PC-3 (cell line): ENCODE measurements around the gene PAWR. TPM values are rescaled to one million over a fixed set of nuclear protein-coding genes. Genes with fewer than 3 reads are reported as not detected.
A peak's percentile ranks its signal among the peaks of the same experiment; 100 is the strongest.

Source experiments
- ATAC-seq: fragments of 200-7000 bp; cut with Tn5 transposase; 2 replicates; pipeline ENCODE4 v1.9.1; 2020; ENCODE audit warnings: mild to moderate bottlenecking, moderate library complexity
- BruUV-seq: library from RNA; stranded (reverse); fragments of 400-500 nt; replicated peaks from 2 replicates; lab custom pipeline; 2021; lab: Mats Ljungman, UMichigan
- CTCF ChIA-PET: fragments of 300-600 bp; sonication (Branson Sonifier 250); formaldehyde crosslinking; loops from one replicate; lab custom pipeline; 2022; ENCODE audit warnings: antibody characterized with exemption; lab: Charles Lee
- POLR2A ChIA-PET: fragments of 300-600 bp; sonication (Branson Sonifier 250); formaldehyde crosslinking; loops from one replicate; lab custom pipeline; 2022; ENCODE audit warnings: antibody characterized with exemption; ENCODE audit not compliant: unreplicated experiment; lab: Charles Lee
- DNase-seq: peaks from one replicate; pipeline ENCODE4 v3.0.0-alpha.2; 2015
- H2AFZ ChIP-seq: fragments of 300-600 bp; sonication (generic); 2 replicates; pipeline ENCODE4 v1.6.0; 2016; ENCODE audit warnings: antibody characterized with exemption, low read length
- H3F3A ChIP-seq: fragments of 300-600 bp; sonication (generic); one replicate; pipeline ENCODE4 v1.6.0; 2017; ENCODE audit warnings: antibody characterized with exemption, low read length, control low read depth, mild to moderate bottlenecking; ENCODE audit not compliant: unreplicated experiment
- H3K27ac ChIP-seq: fragments of 300-600 bp; sonication (generic); 2 replicates; pipeline ENCODE4 v1.5.1; 2016; ENCODE audit warnings: mild to moderate bottlenecking, low read length
- H3K27me3 ChIP-seq: fragments of 300-600 bp; sonication (generic); 2 replicates; pipeline ENCODE4 v1.6.1; 2016; ENCODE audit warnings: low read length, mixed read lengths
- H3K36me3 ChIP-seq: fragments of 300-600 bp; sonication (generic); 2 replicates; pipeline ENCODE4 v1.6.1; 2016; ENCODE audit warnings: low read depth, mixed run types, low read length, mixed read lengths
- H3K4me1 ChIP-seq: fragments of 300-600 bp; sonication (generic); 2 replicates; pipeline ENCODE4 v1.5.1; 2016; ENCODE audit warnings: low read length; ENCODE audit not compliant: insufficient read depth
- H3K4me2 ChIP-seq: fragments of 300-600 bp; sonication (generic); 2 replicates; pipeline ENCODE4 v1.6.0; 2016; ENCODE audit warnings: low read length
- H3K4me3 ChIP-seq: fragments of 300-600 bp; sonication (generic); 2 replicates; pipeline ENCODE4 v1.5.1; 2016; ENCODE audit warnings: mild to moderate bottlenecking, low read length, mixed read lengths
- H3K79me2 ChIP-seq: fragments of 300-600 bp; sonication (generic); 2 replicates; pipeline ENCODE4 v1.6.1; 2017; ENCODE audit warnings: low read length, mixed read lengths
- H3K9ac ChIP-seq: fragments of 300-600 bp; sonication (generic); 2 replicates; pipeline ENCODE4 v1.6.0; 2016; ENCODE audit warnings: mild to moderate bottlenecking, low read length
- H3K9me2 ChIP-seq: fragments of 300-600 bp; sonication (generic); replicated peaks from 2 replicates; pipeline ENCODE4 v1.6.1; 2016; ENCODE audit warnings: mixed run types, low read length, mixed read lengths
- H3K9me3 ChIP-seq: fragments of 300-600 bp; sonication (generic); 2 replicates; pipeline ENCODE4 v1.6.1; 2016; ENCODE audit warnings: low read length, mixed read lengths
- H4K20me1 ChIP-seq: fragments of 300-600 bp; sonication (generic); 2 replicates; pipeline ENCODE4 v1.6.1; 2016; ENCODE audit warnings: low read length, mixed read lengths
- CTCF ChIP-seq: fragments of 300-600 bp; sonication (generic); conservative IDR thresholded peaks from 2 replicates; pipeline ENCODE4 v1.5.1; 2017; ENCODE audit warnings: antibody characterized with exemption, low read depth, mild to moderate bottlenecking, low read length
- EZH2 ChIP-seq: fragments of 300-600 bp; sonication (generic); IDR thresholded peaks from one replicate; pipeline ENCODE4 v1.6.1; 2017; ENCODE audit warnings: antibody characterized with exemption, mild to moderate bottlenecking, low read length; ENCODE audit not compliant: unreplicated experiment
- EZH2phosphoT487 ChIP-seq: fragments of 300-600 bp; sonication (generic); IDR thresholded peaks from 2 replicates; pipeline ENCODE4 v1.6.1; 2018; ENCODE audit warnings: mild to moderate bottlenecking, antibody characterized with exemption, low read length, borderline replicate concordance
- intact Hi-C: fragments of 100-400 bp; cut with micrococcal nuclease; formaldehyde crosslinking; loops from 2 replicates; pipeline ENCODE4 v1.9.0; 2023
- total RNA-seq: library from RNA; depleted of rRNA; stranded (reverse); fragments of >200 nt; gene quantifications from 2 replicates; pipeline ENCODE4 v1.2.3, GENCODE V29; 2014

PAWR gene
- total RNA-seq, 1 experiment from 2014 or later = 141 TPM

GRCh38 chr12:79673354-79673753, 17.4 kb downstream of the PAWR start:
- peaks cover 18% of the 10 kb centered on the region for H4K20me1 ChIP-seq
- intact Hi-C loops = no loop called here
- H3K4me1 ChIP-seq = peaks cover 16% of the 10 kb centered on the region
- no peak overlapping the region for H3K4me2 ChIP-seq
- H3K79me2 ChIP-seq = peaks cover 100% of the 10 kb centered on the region
- no TSS peak for BruUV-seq
- TF ChIP-seq CTCF (no peak), EZH2 (no peak)
- no peaks in the 10 kb centered on the region for H3K27me3 ChIP-seq
- H3K9ac ChIP-seq = no peak overlapping the region
- H3K36me3 ChIP-seq = peaks cover 5% of the 10 kb centered on the region; the same call in 1 of the 2 replicates
- ChIA-PET CTCF (no interaction called here), POLR2A (no interaction called here)
- no peak overlapping the region for H3K4me3 ChIP-seq
- no peaks in the 10 kb centered on the region for H3F3A ChIP-seq
- no peaks in the 10 kb centered on the region for H3K9me3 ChIP-seq
- H2AFZ ChIP-seq = no peak overlapping the region
- DNase-seq = peak; percentile 28
- H3K27ac ChIP-seq = no peak overlapping the region
- no peaks in the 10 kb centered on the region for H3K9me2 ChIP-seq
- ATAC-seq = no peak

GRCh38 chr12:79668113-79668512, 22.7 kb downstream of the PAWR start:
- Histone ChIP-seq H3K27ac (no peak overlapping the region), H3K4me1 (no peaks in the 10 kb centered on the region), H3K9me3 (no peaks in the 10 kb centered on the region), H3K36me3 (peaks cover under 1% of the 10 kb centered on the region; the same call in 1 of the 2 replicates), H3K4me2 (no peak overlapping the region), H3K9me2 (no peaks in the 10 kb centered on the region), H3K4me3 (no peak overlapping the region), H3K79me2 (peaks cover 95% of the 10 kb centered on the region), H3F3A (no peaks in the 10 kb centered on the region), H3K27me3 (no peaks in the 10 kb centered on the region), H2AFZ (no peak overlapping the region), H4K20me1 (no peaks in the 10 kb centered on the region), H3K9ac (no peak overlapping the region)
- TF ChIP-seq EZH2 (no peak), CTCF (no peak), EZH2phosphoT487 (no peak)
- ChIA-PET CTCF (no interaction called here), POLR2A (no interaction called here)
- no TSS peak for BruUV-seq
- ATAC-seq (no peak), DNase-seq (no peak)
- intact Hi-C loops = no loop called here

GRCh38 chr12:79665212-79665887, 25.4 kb downstream of the PAWR start:
- Histone ChIP-seq H3K4me2 (no peak overlapping the region), H3K4me3 (no peak overlapping the region), H4K20me1 (no peaks in the 10 kb centered on the region), H3K79me2 (peaks cover 93% of the 10 kb centered on the region), H3K9me3 (no peaks in the 10 kb centered on the region), H3K9ac (no peak overlapping the region), H3F3A (no peaks in the 10 kb centered on the region), H3K27me3 (no peaks in the 10 kb centered on the region), H3K9me2 (no peaks in the 10 kb centered on the region), H2AFZ (no peak overlapping the region), H3K36me3 (peaks cover 2% of the 10 kb centered on the region; the same call in 1 of the 2 replicates), H3K27ac (no peak overlapping the region), H3K4me1 (peaks cover 7% of the 10 kb centered on the region; the same call in 1 of the 2 replicates)
- ATAC-seq (no peak), DNase-seq (no peak)
- intact Hi-C loops = no loop called here
- ChIA-PET POLR2A (no interaction called here), CTCF (no interaction called here)
- no peak for TF ChIP-seq EZH2
- no peak for TF ChIP-seq CTCF
- no peak for TF ChIP-seq EZH2phosphoT487
- no TSS peak for BruUV-seq
